WERI-Rb-1 (cell line): ENCODE data around the gene CFHR2.
"Not testable (repeated sequence)": the region's sequence is repeated elsewhere in the genome, so short reads cannot be mapped to it uniquely, and the experiment has no call there.

Experiments
- DNase-seq: peaks from one replicate; pipeline ENCODE4 v3.0.0-alpha.2; 2020
- H3K27ac ChIP-seq: fragments of 250-450 bp; sonication (Bioruptor Pico); 2 replicates; pipeline ENCODE4 v1.5.1; 2020; ENCODE audit warnings: mild to moderate bottlenecking, moderate library complexity
- H3K27me3 ChIP-seq: fragments of 250-450 bp; sonication (Bioruptor Pico); 2 replicates; pipeline ENCODE4 v1.5.1; 2021; ENCODE audit warnings: mild to moderate bottlenecking, low read depth, moderate library complexity; ENCODE audit not compliant: insufficient read depth, severe bottlenecking
- H3K36me3 ChIP-seq: fragments of 250-450 bp; sonication (Bioruptor Pico); 2 replicates; pipeline ENCODE4 v1.5.1; 2020; ENCODE audit warnings: mild to moderate bottlenecking, moderate library complexity
- H3K4me3 ChIP-seq: 2 replicates; pipeline ENCODE4 v1.5.1; 2011; ENCODE audit warnings: low read depth, mild to moderate bottlenecking, control low read depth, low read length
- H3K9me3 ChIP-seq: fragments of 250-450 bp; sonication (Bioruptor Pico); 2 replicates; pipeline ENCODE4 v1.5.1; 2021; ENCODE audit warnings: mild to moderate bottlenecking, moderate library complexity; ENCODE audit not compliant: severe bottlenecking
- TF ChIP-seq, protein P1 (sequence below): IDR thresholded peaks from 2 replicates; pipeline ENCODE4 v1.5.1; 2011; ENCODE audit warnings: low read depth, mild to moderate bottlenecking, control low read depth, inconsistent platforms, low read length

CFHR2 gene

DNA sequence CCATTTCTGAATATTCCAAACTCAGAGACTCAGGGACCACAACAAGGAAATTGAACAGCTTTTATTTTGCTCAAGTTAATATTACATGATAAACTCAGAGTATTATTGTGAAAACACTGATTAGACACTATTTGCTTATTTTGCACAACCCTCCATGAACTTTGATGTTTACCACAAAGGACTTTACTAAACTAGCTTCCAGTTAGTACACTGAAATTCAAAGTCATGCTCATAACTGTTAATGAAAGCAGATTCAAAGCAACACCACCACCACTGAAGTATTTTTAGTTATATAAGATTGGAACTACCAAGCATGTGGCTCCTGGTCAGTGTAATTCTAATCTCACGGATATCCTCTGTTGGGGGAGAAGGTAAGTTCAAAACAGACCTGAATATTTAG lies at the start of gene CFHR2:
Gene CFHR2, plus strand, starts transcription at position 171 of the 400 bp plus-strand sequence. Its CDS starts 143 bp downstream, at position 314.
- DNase-seq, H3K9me3 ChIP-seq, H3K4me3 ChIP-seq, H3K36me3 ChIP-seq, H3K27me3 ChIP-seq, H3K27ac ChIP-seq: not testable (repeated sequence)

DNA sequence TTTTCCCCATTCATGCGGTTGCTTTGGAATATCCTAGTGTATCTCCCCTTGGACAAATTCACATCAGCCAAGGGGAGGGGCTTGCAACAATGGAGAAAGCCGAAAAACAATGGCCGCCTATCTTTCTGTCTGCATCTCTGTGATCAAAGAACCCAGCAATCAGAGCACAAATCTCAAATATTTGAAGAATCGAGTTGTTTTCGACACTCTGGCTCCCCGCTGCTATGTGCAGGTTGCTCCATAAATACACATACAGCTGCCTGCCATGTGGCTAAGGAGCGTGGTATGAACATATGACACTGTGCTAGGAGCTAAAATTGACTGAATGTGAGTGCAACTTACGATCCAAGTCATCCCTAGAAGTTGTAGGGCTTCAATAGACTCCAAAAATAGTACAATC lies 47.2 kb upstream of the CFHR2 start:
- Histone ChIP-seq H3K9me3 (no peaks in the 10 kb centered on the region), H3K27ac (no peak overlapping the region), H3K36me3 (no peaks in the 10 kb centered on the region), H3K27me3 (no peaks in the 10 kb centered on the region), H3K4me3 (no peak overlapping the region)
- no peak for DNase-seq
- TF ChIP-seq, protein P1, sequence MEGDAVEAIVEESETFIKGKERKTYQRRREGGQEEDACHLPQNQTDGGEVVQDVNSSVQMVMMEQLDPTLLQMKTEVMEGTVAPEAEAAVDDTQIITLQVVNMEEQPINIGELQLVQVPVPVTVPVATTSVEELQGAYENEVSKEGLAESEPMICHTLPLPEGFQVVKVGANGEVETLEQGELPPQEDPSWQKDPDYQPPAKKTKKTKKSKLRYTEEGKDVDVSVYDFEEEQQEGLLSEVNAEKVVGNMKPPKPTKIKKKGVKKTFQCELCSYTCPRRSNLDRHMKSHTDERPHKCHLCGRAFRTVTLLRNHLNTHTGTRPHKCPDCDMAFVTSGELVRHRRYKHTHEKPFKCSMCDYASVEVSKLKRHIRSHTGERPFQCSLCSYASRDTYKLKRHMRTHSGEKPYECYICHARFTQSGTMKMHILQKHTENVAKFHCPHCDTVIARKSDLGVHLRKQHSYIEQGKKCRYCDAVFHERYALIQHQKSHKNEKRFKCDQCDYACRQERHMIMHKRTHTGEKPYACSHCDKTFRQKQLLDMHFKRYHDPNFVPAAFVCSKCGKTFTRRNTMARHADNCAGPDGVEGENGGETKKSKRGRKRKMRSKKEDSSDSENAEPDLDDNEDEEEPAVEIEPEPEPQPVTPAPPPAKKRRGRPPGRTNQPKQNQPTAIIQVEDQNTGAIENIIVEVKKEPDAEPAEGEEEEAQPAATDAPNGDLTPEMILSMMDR: no peak

DNA sequence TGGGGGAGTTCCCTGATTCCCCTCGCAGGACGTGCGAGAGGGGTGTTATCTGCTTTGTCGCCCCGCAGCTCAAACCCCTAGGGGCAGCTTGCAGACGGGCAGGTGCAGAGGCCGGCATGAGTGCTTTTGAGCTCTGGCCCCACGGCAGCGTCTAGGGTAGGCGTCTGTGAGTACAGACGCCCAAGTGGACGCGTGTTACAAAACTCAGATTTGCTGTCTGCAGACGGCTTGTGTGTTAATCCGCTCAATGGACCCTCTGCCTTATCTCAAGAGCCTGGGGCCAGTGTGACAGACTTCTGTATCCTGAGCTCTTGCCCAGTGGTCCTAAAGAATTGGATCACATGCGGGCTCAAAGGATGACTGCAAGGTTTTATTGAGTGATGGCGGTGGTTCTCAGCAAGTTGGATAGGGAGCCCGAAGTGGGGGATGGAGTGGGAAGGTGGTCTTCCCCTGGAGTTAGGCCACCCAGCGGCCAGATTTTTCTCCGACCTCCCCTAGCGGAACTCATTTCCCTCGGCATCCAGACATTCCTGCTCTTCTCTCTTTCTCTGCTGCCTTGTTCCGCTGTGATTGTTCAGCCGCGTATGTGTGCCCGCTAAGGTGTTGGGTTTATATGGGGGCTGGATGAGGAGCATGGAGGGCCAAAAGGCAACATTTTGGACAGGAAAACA lies 46.2 kb upstream of the CFHR2 start:
- TF ChIP-seq, protein P1: no peak
- no peaks in the 10 kb centered on the region for H3K9me3 ChIP-seq
- H3K4me3 ChIP-seq: no peak overlapping the region
- H3K36me3 ChIP-seq: no peaks in the 10 kb centered on the region
- no peak overlapping the region for H3K27ac ChIP-seq
- H3K27me3 ChIP-seq: no peaks in the 10 kb centered on the region
- no peak for DNase-seq

DNA sequence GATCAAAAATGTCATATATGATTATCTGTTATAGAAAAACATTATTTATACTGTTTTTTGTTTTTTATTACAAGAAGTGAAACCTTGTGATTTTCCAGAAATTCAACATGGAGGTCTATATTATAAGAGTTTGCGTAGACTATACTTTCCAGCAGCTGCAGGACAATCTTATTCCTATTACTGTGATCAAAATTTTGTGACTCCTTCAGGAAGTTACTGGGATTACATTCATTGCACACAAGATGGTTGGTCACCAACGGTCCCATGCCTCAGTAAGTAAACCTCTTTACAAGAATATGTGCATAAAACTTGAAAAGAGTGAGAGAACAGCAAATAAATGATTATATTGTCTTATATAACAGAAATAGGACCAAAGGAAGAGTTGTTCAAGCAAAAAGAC lies 41.2 kb upstream of the CFHR2 start:
- no peaks in the 10 kb centered on the region for H3K36me3 ChIP-seq
- no peaks in the 10 kb centered on the region for H3K9me3 ChIP-seq
- H3K4me3 ChIP-seq: no peak overlapping the region
- TF ChIP-seq, protein P1: no peak
- no peak for DNase-seq
- no peaks in the 10 kb centered on the region for H3K27me3 ChIP-seq
- H3K27ac ChIP-seq: no peak overlapping the region

DNA sequence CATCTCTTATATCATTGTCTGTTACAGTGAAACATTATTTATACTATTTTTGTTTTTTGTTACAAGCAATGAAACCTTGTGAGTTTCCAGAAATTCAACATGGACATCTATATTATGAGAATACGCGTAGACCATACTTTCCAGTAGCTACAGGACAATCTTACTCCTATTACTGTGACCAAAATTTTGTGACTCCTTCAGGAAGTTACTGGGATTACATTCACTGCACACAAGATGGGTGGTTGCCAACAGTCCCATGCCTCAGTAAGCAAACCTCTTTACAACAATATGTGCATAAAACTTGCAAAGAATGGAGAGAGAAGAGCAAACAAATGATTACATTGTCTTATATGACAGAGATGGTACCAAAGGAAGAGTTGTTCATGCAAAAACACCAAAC lies 33.3 kb upstream of the CFHR2 start:
- Histone ChIP-seq H3K27me3 (no peaks in the 10 kb centered on the region), H3K36me3 (no peaks in the 10 kb centered on the region)
- DNase-seq: no peak

DNA sequence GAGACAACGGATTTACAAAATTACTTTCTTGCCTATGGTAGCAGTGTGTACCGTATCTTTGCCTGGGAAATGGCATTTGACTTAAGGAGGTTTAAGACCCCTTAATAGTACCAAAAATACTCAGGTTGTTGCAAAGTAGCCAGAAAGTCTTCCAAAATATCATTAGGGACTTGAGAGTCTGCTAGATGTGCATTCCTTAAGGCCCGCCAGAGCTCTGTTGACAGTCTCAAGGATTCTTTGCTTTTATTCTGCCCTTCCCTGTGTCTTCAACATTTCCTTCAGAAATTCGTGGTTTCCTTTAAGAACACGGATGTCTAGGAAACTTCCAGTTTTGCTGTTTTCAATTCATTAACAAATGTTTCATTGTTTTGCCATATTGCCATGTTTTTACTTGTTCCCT lies 31.3 kb upstream of the CFHR2 start:
- DNase-seq, H3K27me3 ChIP-seq, H3K27ac ChIP-seq, H3K4me3 ChIP-seq, H3K9me3 ChIP-seq, H3K36me3 ChIP-seq: not testable (repeated sequence)

More for the DNA sequence above, 33.3 kb upstream of the CFHR2 start:
- no peak overlapping the region for H3K27ac ChIP-seq
- TF ChIP-seq, protein P1: 0 out of 2 replicates have a peak, but pooled peaks have one; percentile 11
- no peaks in the 10 kb centered on the region for H3K9me3 ChIP-seq
- H3K4me3 ChIP-seq: no peak overlapping the region

DNA sequence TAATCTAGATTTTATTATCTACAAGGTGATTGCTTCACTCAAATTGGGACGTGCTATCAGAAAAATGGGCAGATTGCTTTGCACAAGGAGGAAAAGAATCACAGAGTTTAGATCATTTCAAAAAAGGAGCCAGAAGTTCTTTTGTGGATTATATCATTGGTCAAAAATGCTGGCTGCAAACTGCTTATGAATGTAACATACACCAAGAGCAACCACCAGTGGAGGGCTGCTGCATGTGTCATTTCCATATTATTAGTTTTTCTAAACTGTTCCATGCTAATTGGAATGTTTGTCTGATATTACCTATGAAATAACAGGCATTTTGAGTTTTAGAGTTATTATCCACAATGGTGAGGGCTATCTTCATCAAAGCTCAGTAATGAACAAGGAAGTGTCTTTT lies 16.7 kb upstream of the CFHR2 start:
- not testable (repeated sequence) for H3K27ac ChIP-seq, H3K9me3 ChIP-seq, H3K36me3 ChIP-seq, H3K27me3 ChIP-seq, H3K4me3 ChIP-seq, DNase-seq

DNA sequence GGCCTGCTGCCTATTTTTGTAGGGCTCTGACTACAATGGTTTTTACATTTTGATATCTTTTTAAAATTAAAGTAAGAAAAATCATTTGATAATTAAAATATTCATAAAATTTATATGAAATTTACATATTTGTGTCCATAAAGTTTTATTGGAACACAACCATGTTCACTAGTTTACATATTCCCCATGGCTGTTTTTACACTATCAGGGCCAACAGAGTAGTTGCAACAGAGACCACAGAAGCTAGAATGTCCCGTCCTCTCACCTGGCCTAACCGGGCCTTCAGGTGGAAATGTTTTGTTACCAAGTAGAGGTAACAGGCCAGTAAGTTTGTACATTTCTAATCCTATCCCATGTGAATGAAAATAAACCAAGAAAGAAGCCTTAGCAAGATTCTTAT lies 10.7 kb upstream of the CFHR2 start:
- H3K4me3 ChIP-seq, H3K36me3 ChIP-seq, DNase-seq, H3K27ac ChIP-seq, H3K27me3 ChIP-seq, H3K9me3 ChIP-seq: not testable (repeated sequence)
